Measurements from ENCODE around the gene FBXL14. TPM values are rescaled to one million over a fixed set of nuclear protein-coding genes. Genes with fewer than 3 reads are reported as not detected.

FBXL14 gene
- polyA plus RNA-seq, 3 donors, result 6.2 to 9.8 (median 7.2) TPM

GRCh38 chr12:1540690-1541089 is 53.7 kb downstream of the FBXL14 start:
- Histone ChIP-seq H2AFZ (ENCODE audit: insufficient read depth, low read depth, low read length, poor library complexity, severe bottlenecking) (no peak overlapping the region), H4K20me1 (ENCODE audit: insufficient read depth, low read length) (no peaks in the 10 kb centered on the region), H3K4me2 (replicated peaks; ENCODE audit: extremely low read depth, low read length, poor library complexity, severe bottlenecking) (no peak overlapping the region), H3K27me3 (ENCODE audit: control insufficient read depth in 2 of 2, insufficient read depth in 2 of 2, low read length in 2 of 2) (peaks cover 23 to 51% of the 10 kb centered on the region in 2 donors), H3K9me3 (replicated peaks in 1 of 2; ENCODE audit: control insufficient read depth in 1 of 2, insufficient read depth in 1 of 2, low read length in 2 of 2) (no peaks in the 10 kb centered on the region), H3K4me1 (ENCODE audit: control insufficient read depth in 1 of 2, insufficient read depth in 2 of 2, low read length in 2 of 2) (peaks cover 22 to 28% of the 10 kb centered on the region in 2 donors), H3K36me3 (replicated peaks in 1 of 2; ENCODE audit: control insufficient read depth in 1 of 2, insufficient read depth in 2 of 2, low read length in 2 of 2) (no peaks in the 10 kb centered on the region), H3K4me3 (replicated peaks in 1 of 3; ENCODE audit: low read depth in 2 of 3, low read length in 3 of 3) (no peak overlapping the region), H3K79me2 (ENCODE audit: insufficient read depth, low read length) (no peaks in the 10 kb centered on the region), H3K9ac (ENCODE audit: insufficient read depth, low read length, poor library complexity, severe bottlenecking) (no peak overlapping the region), H3K27ac (ENCODE audit: low read depth in 1 of 2, low read length in 2 of 2) (no peak overlapping the region)
- peaks cover 0 to 7% (median 0%) of the 10 kb centered on the region in 7 donors for H3K9me3 Mint-ChIP-seq
- H3K36me3 Mint-ChIP-seq, result no peaks in the 10 kb centered on the region
- H3K27ac Mint-ChIP-seq, result no peak overlapping the region
- H3K4me3 Mint-ChIP-seq, result no peak overlapping the region
- intact Hi-C loops (cut with micrococcal nuclease), result no loop called here
- no peak for TF ChIP-seq CTCF (IDR thresholded peaks at IDR 0.05)
- DNase-seq, result no peak
- no CpG with 5 or more reads among the region's 6 CpGs for WGBS (ENCODE audit: insufficient coverage)
- H3K27me3 Mint-ChIP-seq (ENCODE audit: low read depth in 3 of 3), result peaks cover 35 to 50% (median 41%) of the 10 kb centered on the region in 3 donors
- H3K4me1 Mint-ChIP-seq, result peaks cover 25% of the 10 kb centered on the region

GRCh38 chr12:1539135-1539534 is 55.2 kb downstream of the FBXL14 start:
- intact Hi-C loops (cut with micrococcal nuclease), result no loop called here
- no peak for DNase-seq
- peak overlapping the region in 1 of 2 donors; percentile 65 for H3K4me3 Mint-ChIP-seq
- Histone ChIP-seq H4K20me1 (ENCODE audit: insufficient read depth, low read length) (no peaks in the 10 kb centered on the region), H3K9ac (ENCODE audit: insufficient read depth, low read length, poor library complexity, severe bottlenecking) (no peak overlapping the region), H3K4me1 (ENCODE audit: control insufficient read depth in 1 of 2, insufficient read depth in 2 of 2, low read length in 2 of 2) (peaks cover 15 to 17% of the 10 kb centered on the region in 2 donors), H3K79me2 (ENCODE audit: insufficient read depth, low read length) (no peaks in the 10 kb centered on the region), H2AFZ (ENCODE audit: insufficient read depth, low read depth, low read length, poor library complexity, severe bottlenecking) (no peak overlapping the region), H3K36me3 (replicated peaks in 1 of 2; ENCODE audit: control insufficient read depth in 1 of 2, insufficient read depth in 2 of 2, low read length in 2 of 2) (no peaks in the 10 kb centered on the region), H3K4me3 (replicated peaks in 1 of 3; ENCODE audit: low read depth in 2 of 3, low read length in 3 of 3) (no peak overlapping the region), H3K27me3 (ENCODE audit: control insufficient read depth in 2 of 2, insufficient read depth in 2 of 2, low read length in 2 of 2) (peaks cover 27 to 66% of the 10 kb centered on the region in 2 donors), H3K9me3 (replicated peaks in 1 of 2; ENCODE audit: control insufficient read depth in 1 of 2, insufficient read depth in 1 of 2, low read length in 2 of 2) (no peaks in the 10 kb centered on the region), H3K4me2 (replicated peaks; ENCODE audit: extremely low read depth, low read length, poor library complexity, severe bottlenecking) (no peak overlapping the region), H3K27ac (ENCODE audit: low read depth in 1 of 2, low read length in 2 of 2) (no peak overlapping the region)
- H3K4me1 Mint-ChIP-seq, result peaks cover 17% of the 10 kb centered on the region
- peaks cover 50 to 64% (median 52%) of the 10 kb centered on the region in 3 donors for H3K27me3 Mint-ChIP-seq (ENCODE audit: low read depth in 3 of 3)
- no peak overlapping the region for H3K27ac Mint-ChIP-seq
- WGBS (ENCODE audit: insufficient coverage), result 94% methylated on average over 5 of the region's 11 CpGs
- TF ChIP-seq CTCF (IDR thresholded peaks at IDR 0.05), result no peak
- H3K9me3 Mint-ChIP-seq, result peaks cover 0 to 11% (median 0%) of the 10 kb centered on the region in 7 donors
- H3K36me3 Mint-ChIP-seq, result no peaks in the 10 kb centered on the region

All from CD14-positive monocyte (primary cell).